BE2C (cell line): Measurements from ENCODE around the gene CPVL.
"Not testable (repeated sequence)": the region's sequence is repeated elsewhere in the genome, so short reads cannot be mapped to it uniquely, and the experiment has no call there.

Experiments
- DNase-seq: peaks from one replicate; pipeline ENCODE4 v3.0.0-alpha.2; 2020
- H3K27me3 ChIP-seq: fragments of 250-450 bp; sonication (Bioruptor Pico); 2 replicates; pipeline ENCODE4 v1.5.1; 2020; ENCODE audit warnings: mild to moderate bottlenecking
- H3K36me3 ChIP-seq: fragments of 250-450 bp; sonication (Bioruptor Pico); 2 replicates; pipeline ENCODE4 v1.5.1; 2020; ENCODE audit warnings: mild to moderate bottlenecking
- H3K4me1 ChIP-seq: fragments of 250-450 bp; sonication (Bioruptor Pico); 2 replicates; pipeline ENCODE4 v1.5.1; 2020
- H3K4me3 ChIP-seq: 2 replicates; pipeline ENCODE4 v1.5.1; 2011; ENCODE audit warnings: low read depth, low read length
- H3K9me3 ChIP-seq: fragments of 250-450 bp; sonication (Bioruptor Pico); 2 replicates; pipeline ENCODE4 v1.5.1; 2020
- CTCF ChIP-seq: IDR thresholded peaks from 2 replicates; pipeline ENCODE4 v1.5.1; 2012; ENCODE audit warnings: mild to moderate bottlenecking, low read depth, low read length

CPVL gene

GRCh38 chr7:29099896-29100847, 46.2 kb downstream of the CPVL start:
- H3K27me3 ChIP-seq, result no peaks in the 10 kb centered on the region
- H3K9me3 ChIP-seq, result no peaks in the 10 kb centered on the region
- peaks cover 4% of the 10 kb centered on the region; the same call in 1 of the 2 replicates for H3K4me1 ChIP-seq
- TF ChIP-seq CTCF, result no peak
- no peak for DNase-seq
- no peaks in the 10 kb centered on the region for H3K36me3 ChIP-seq
- no peak overlapping the region for H3K4me3 ChIP-seq

- H3K9me3 ChIP-seq, result no peaks in the 10 kb centered on the region
- TF ChIP-seq CTCF, result no peak
- DNase-seq, result no peak
- peaks cover 6% of the 10 kb centered on the region; the same call in 1 of the 2 replicates for H3K27me3 ChIP-seq
- H3K4me3 ChIP-seq, result no peak overlapping the region
- no peaks in the 10 kb centered on the region for H3K36me3 ChIP-seq
- no peaks in the 10 kb centered on the region for H3K4me1 ChIP-seq
Observed at GRCh38 chr7:29096446-29096730, 49.9 kb downstream of the CPVL start.

- no peak for DNase-seq
- Histone ChIP-seq H3K9me3 (no peaks in the 10 kb centered on the region), H3K27me3 (peaks cover 6% of the 10 kb centered on the region; the same call in 1 of the 2 replicates), H3K36me3 (no peaks in the 10 kb centered on the region), H3K4me3 (no peak overlapping the region), H3K4me1 (no peaks in the 10 kb centered on the region)
- TF ChIP-seq CTCF, result no peak
Observed at GRCh38 chr7:29095631-29096445, 50.5 kb downstream of the CPVL start.

GRCh38 chr7:29093091-29093490, 53.2 kb downstream of the CPVL start:
- H3K27me3 ChIP-seq, H3K4me3 ChIP-seq, H3K4me1 ChIP-seq, H3K9me3 ChIP-seq, DNase-seq, H3K36me3 ChIP-seq: not testable (repeated sequence)

GRCh38 chr7:29091715-29092114, 54.6 kb downstream of the CPVL start:
- H3K9me3 ChIP-seq, result no peaks in the 10 kb centered on the region
- no peaks in the 10 kb centered on the region for H3K4me1 ChIP-seq
- no peak overlapping the region for H3K4me3 ChIP-seq
- no peak for TF ChIP-seq CTCF
- DNase-seq, result no peak
- no peaks in the 10 kb centered on the region for H3K36me3 ChIP-seq
- peaks cover 6% of the 10 kb centered on the region; the same call in 1 of the 2 replicates for H3K27me3 ChIP-seq

- Histone ChIP-seq H3K36me3 (no peaks in the 10 kb centered on the region), H3K4me1 (no peaks in the 10 kb centered on the region), H3K9me3 (no peaks in the 10 kb centered on the region), H3K27me3 (peaks cover 6% of the 10 kb centered on the region; the same call in 1 of the 2 replicates), H3K4me3 (no peak overlapping the region)
- no peak for DNase-seq
- TF ChIP-seq CTCF, result no peak
Observed at GRCh38 chr7:29090836-29091601, 55.3 kb downstream of the CPVL start.
